H1 (cell line): ENCODE measurements around the gene KLHL29. TPM values are rescaled to one million over a fixed set of nuclear protein-coding genes. Genes with fewer than 3 reads are reported as not detected.
A peak's percentile ranks its signal among the peaks of the same experiment; 100 is the strongest.

Experiments
- CTCF ChIA-PET: fragments of 300-600 bp; sonication (Branson Sonifier 250); formaldehyde crosslinking; loops from one replicate; lab custom pipeline; 2021; ENCODE audit not compliant: partially characterized antibody; lab: Charles Lee
- POLR2A ChIA-PET: fragments of 300-600 bp; sonication (Branson Sonifier 250); formaldehyde crosslinking; loops from one replicate; lab custom pipeline; 2021; ENCODE audit warnings: inconsistent platforms; ENCODE audit not compliant: partially characterized antibody; lab: Charles Lee
- DNase-seq, 2 experiments: peaks; one replicate each; pipeline versions ENCODE4 v3.0.0 to v3.0.0-alpha.2; 2010 to 2022; ENCODE audit warnings: low spot score in 2 of 2, low read depth in 1 of 2, mixed read lengths in 1 of 2
- FAIRE-seq: peaks from 2 replicates; lab custom pipeline; 2011; peaks lifted over from hg19 to GRCh38; lab: Jason Lieb, UNC
- H2AFZ ChIP-seq: 2 replicates; pipeline ENCODE4 v1.8.1; 2012; ENCODE audit warnings: low read length, inconsistent platforms
- H2AK5ac ChIP-seq: 2 replicates; pipeline ENCODE4 v1.6.1; 2013; ENCODE audit warnings: low read depth, low read length
- H2BK120ac ChIP-seq: replicated peaks from 2 replicates; pipeline ENCODE3; 2013; ENCODE audit warnings: low read depth, low read length, inconsistent platforms
- H2BK12ac ChIP-seq: 2 replicates; pipeline ENCODE4 v1.6.1; 2013; ENCODE audit warnings: low read depth, low read length
- H2BK15ac ChIP-seq: 2 replicates; pipeline ENCODE4 v1.6.1; 2013; ENCODE audit warnings: low read length
- H2BK20ac ChIP-seq: 2 replicates; pipeline ENCODE4 v1.6.1; 2013; ENCODE audit warnings: low read length
- H2BK5ac ChIP-seq: 2 replicates; pipeline ENCODE4 v1.6.1; 2013; ENCODE audit warnings: low read depth, low read length
- H3K14ac ChIP-seq: 2 replicates; pipeline ENCODE4 v1.6.1; 2013; ENCODE audit warnings: inconsistent platforms; ENCODE audit not compliant: insufficient read length
- H3K18ac ChIP-seq: 2 replicates; pipeline ENCODE4 v1.6.1; 2013; ENCODE audit warnings: low read length; ENCODE audit errors: extremely low read depth
- H3K23ac ChIP-seq: 2 replicates; pipeline ENCODE4 v1.6.1; 2013; ENCODE audit warnings: inconsistent platforms; ENCODE audit not compliant: insufficient read length
- H3K23me2 ChIP-seq: 2 replicates; pipeline ENCODE4 v1.6.1; 2013; ENCODE audit warnings: low read depth, low read length
- H3K27ac ChIP-seq: 2 replicates; pipeline ENCODE4 v1.6.1; 2011; ENCODE audit warnings: low read depth, low read length, inconsistent platforms
- H3K27me3 ChIP-seq, 4 experiments: replicated peaks in 1 of 4; 1 replicate in 1 of 4; 2 replicates in 3 of 4; pipeline versions ENCODE4 v1.6.1 to v1.8.1; 2011 to 2013; ENCODE audit warnings: low read length in 3 of 4, mild to moderate bottlenecking in 3 of 4, inconsistent platforms in 2 of 4, mixed read lengths in 2 of 4, moderate library complexity in 1 of 4; ENCODE audit not compliant: control insufficient read depth in 3 of 4, insufficient read depth in 3 of 4; ENCODE audit errors: extremely low read depth in 1 of 4
- H3K36me3 ChIP-seq, 4 experiments: 2 replicates each; pipeline versions ENCODE4 v1.6.1 to v1.8.1; 2011 to 2013; ENCODE audit warnings: mild to moderate bottlenecking in 4 of 4, low read length in 3 of 4, moderate library complexity in 2 of 4, control low read depth in 1 of 4, inconsistent platforms in 1 of 4; ENCODE audit not compliant: insufficient read depth in 4 of 4, control insufficient read depth in 2 of 4
- H3K4ac ChIP-seq: replicated peaks from 2 replicates; pipeline ENCODE3; 2013; ENCODE audit warnings: low read length, low read depth, mixed read lengths, inconsistent platforms; ENCODE audit not compliant: insufficient read length
- H3K4me1 ChIP-seq, 4 experiments: replicated peaks in 1 of 4; 1 replicate in 1 of 4; 2 replicates in 3 of 4; pipeline versions ENCODE4 v1.6.1 to v1.8.1; 2011 to 2013; ENCODE audit warnings: low read length in 3 of 4, inconsistent platforms in 2 of 4, mixed read lengths in 1 of 4; ENCODE audit not compliant: insufficient read depth in 4 of 4, control insufficient read depth in 3 of 4
- H3K4me2 ChIP-seq, 2 experiments: 2 replicates each; pipeline versions ENCODE4 v1.6.1 to v1.8.1; 2011 to 2013; ENCODE audit warnings: low read depth in 2 of 2, low read length in 2 of 2, control low read depth in 1 of 2, inconsistent platforms in 1 of 2, mild to moderate bottlenecking in 1 of 2; ENCODE audit not compliant: insufficient read depth in 1 of 2
- H3K4me3 ChIP-seq, 4 experiments: fragments of 200-600, 300-600 bp in 1 of 4; sonication (generic), shearing (Covaris generic), sonication (Bioruptor Twin) in 1 of 4; 2 replicates each; pipeline versions ENCODE4 v1.5.1 to v1.8.1; 2011 to 2016; ENCODE audit warnings: low read length in 4 of 4, low read depth in 3 of 4, control low read depth in 2 of 4, inconsistent platforms in 2 of 4, mild to moderate bottlenecking in 2 of 4, mixed read lengths in 1 of 4, moderate library complexity in 1 of 4; ENCODE audit not compliant: insufficient read depth in 2 of 4; ENCODE audit errors: extremely low read depth in 1 of 4
- H3K56ac ChIP-seq: replicated peaks from 2 replicates; pipeline ENCODE3; 2013; ENCODE audit warnings: low read depth, mild to moderate bottlenecking, mixed read lengths, low read length, inconsistent platforms; ENCODE audit not compliant: insufficient read length
- H3K79me1 ChIP-seq: 2 replicates; pipeline ENCODE4 v1.6.1; 2013; ENCODE audit warnings: low read depth, low read length, control low read depth
- H3K79me2 ChIP-seq, 2 experiments: 2 replicates each; pipeline versions ENCODE4 v1.6.1 to v1.8.1; 2012 to 2013; ENCODE audit warnings: low read length in 2 of 2, mild to moderate bottlenecking in 2 of 2, inconsistent platforms in 1 of 2; ENCODE audit not compliant: insufficient read depth in 2 of 2, control insufficient read depth in 1 of 2
- H3K9ac ChIP-seq, 4 experiments: replicated peaks in 1 of 4; 1 replicate in 1 of 4; 2 replicates in 3 of 4; pipeline versions ENCODE4 v1.6.1 to v1.8.1; 2011 to 2013; ENCODE audit warnings: low read depth in 3 of 4, low read length in 3 of 4, control low read depth in 2 of 4, mild to moderate bottlenecking in 2 of 4, moderate library complexity in 2 of 4, inconsistent platforms in 1 of 4; ENCODE audit errors: extremely low read depth in 1 of 4
- H3K9me3 ChIP-seq, 2 experiments: 2 replicates each; pipeline versions ENCODE4 v1.6.1 to v1.8.1; 2012 to 2013; ENCODE audit warnings: mild to moderate bottlenecking in 2 of 2, moderate library complexity in 2 of 2, control low read depth in 1 of 2, inconsistent platforms in 1 of 2, low read depth in 1 of 2, low read length in 1 of 2, mixed read lengths in 1 of 2; ENCODE audit not compliant: insufficient read depth in 2 of 2
- H4K20me1 ChIP-seq, 2 experiments: replicated peaks in 1 of 2; 2 replicates each; pipeline versions ENCODE3 to v1.8.1; 2011 to 2013; ENCODE audit warnings: inconsistent platforms in 2 of 2, low read length in 2 of 2, mild to moderate bottlenecking in 1 of 2; ENCODE audit not compliant: insufficient read depth in 2 of 2, control insufficient read depth in 1 of 2
- H4K5ac ChIP-seq: 2 replicates; pipeline ENCODE4 v1.6.1; 2013; ENCODE audit warnings: low read length, low read depth, mixed read lengths, inconsistent platforms; ENCODE audit not compliant: insufficient read length
- H4K8ac ChIP-seq: 2 replicates; pipeline ENCODE4 v1.8.0; 2013; ENCODE audit warnings: mild to moderate bottlenecking, moderate library complexity, low read length, inconsistent platforms; ENCODE audit not compliant: insufficient read depth; ENCODE audit errors: extremely low read depth
- H4K91ac ChIP-seq: replicated peaks from 2 replicates; pipeline ENCODE3; 2013; ENCODE audit warnings: low read length, mixed read lengths, inconsistent platforms; ENCODE audit not compliant: insufficient read length
- CTBP2 ChIP-seq: IDR thresholded peaks from 2 replicates; pipeline ENCODE4 v1.7.0; 2011; ENCODE audit warnings: borderline replicate concordance, mild to moderate bottlenecking, moderate library complexity, mixed read lengths, low read length; ENCODE audit not compliant: insufficient read depth, insufficient read length
- E2F6 ChIP-seq: IDR thresholded peaks from 2 replicates; pipeline ENCODE4 v1.6.1; 2012; ENCODE audit warnings: inconsistent platforms
- MAX ChIP-seq: IDR thresholded peaks from 2 replicates; pipeline ENCODE4 v1.6.1; 2012; ENCODE audit warnings: inconsistent platforms
- SIRT6 ChIP-seq: IDR thresholded peaks from one replicate; pipeline ENCODE4 v1.7.1; 2012; ENCODE audit warnings: low read length, inconsistent platforms
- WGBS, 2 experiments: shearing (Covaris generic) in 1 of 2; methylation state at CpG; one replicate each; pipeline versions ENCODE4 v1.1.6 to v1.1.7; 2013 to 2015; ENCODE audit warnings: low lambda C conversion rate in 2 of 2, mixed read lengths in 2 of 2, inconsistent platforms in 1 of 2, low coverage in 1 of 2, missing lambda C conversion rate in 1 of 2; ENCODE audit not compliant: insufficient replicate concordance in 2 of 2, insufficient coverage in 1 of 2, insufficient read length in 1 of 2; ENCODE audit errors: extremely low coverage in 1 of 2, missing lambda C conversion rate in 1 of 2; 5-methylcytosine and 5-hydroxymethylcytosine counted together
- polyA plus RNA-seq, 7 experiments: library from polyadenylated mRNA; depleted of rRNA in 3 of 7; stranded (reverse) in 5 of 7; unstranded in 2 of 7; fragments of >200 nt in 5 of 7; fragments of 200-250 nt in 2 of 7; gene quantifications; 1 replicate in 5 of 7; 2 replicates in 1 of 7; 4 replicates in 1 of 7; pipeline versions ENCODE4 v1.2.1 to v1.2.3, GENCODE V29; 2011 to 2013; ENCODE audit warnings: missing spikeins in 2 of 7, mixed read lengths in 2 of 7
- total RNA-seq: library from RNA; stranded (reverse); fragmentation: NEBNext Ultra II Directional; extraction: Animal tissue kit (Norgen Biotek cat#: 25700); gene quantifications from 2 replicates; pipeline ENCODE4 v1.2.1, GENCODE V29; 2021

The KLHL29 gene
- total and polyA plus RNA-seq, 2 of the 8 experiments (the other 6 are each of a cell fraction or from before 2014, with no cell fraction given): 1.1 to 4.7 TPM

GRCh38 chr2:23578964-23579671, 194.1 kb downstream of the KLHL29 start:
- H4K8ac ChIP-seq: no peak overlapping the region
- ChIA-PET POLR2A (no interaction called here), CTCF (interaction anchor here (0.7 to 1.8 kb wide), 8 partner anchors 9 to 60 kb away, joined by 3 to 6 read pairs (median 4); no protein-coding TSS in a partner anchor)
- H4K5ac ChIP-seq: no peak overlapping the region
- H3K9ac ChIP-seq: no peak overlapping the region
- FAIRE-seq (no peak), DNase-seq (no peak)
- peaks cover 0 to 7% (median 5%) of the 10 kb centered on the region in 4 experiments; a peak in 4 of 7 replicates for H3K4me1 ChIP-seq
- no peak overlapping the region for H3K4me3 ChIP-seq
- no peak overlapping the region for H2BK120ac ChIP-seq
- no peak overlapping the region for H2BK5ac ChIP-seq
- no peak overlapping the region for H4K91ac ChIP-seq
- WGBS, 2 experiments: 89% methylated on average over 11 of the region's 11 CpGs; no CpG with 5 or more reads in 1 of the 2 experiments
- no peak overlapping the region for H3K14ac ChIP-seq
- H3K27me3 ChIP-seq: 0 out of 7 replicates have a peak, but pooled peaks cover 0 to 2% (median 0%) of the 10 kb centered on the region in 4 experiments
- no peaks in the 10 kb centered on the region for H3K79me2 ChIP-seq
- no peaks in the 10 kb centered on the region for H3K79me1 ChIP-seq
- no peaks in the 10 kb centered on the region for H3K9me3 ChIP-seq
- H2BK15ac ChIP-seq: no peak overlapping the region
- TF ChIP-seq SIRT6 (no peak), E2F6 (peak; percentile 92), MAX (peak; percentile 73), CTBP2 (no peak)
- H3K56ac ChIP-seq: no peak overlapping the region
- H3K23ac ChIP-seq: no peak overlapping the region
- no peak overlapping the region for H3K27ac ChIP-seq
- no peak overlapping the region for H3K18ac ChIP-seq
- no peaks in the 10 kb centered on the region for H3K36me3 ChIP-seq
- H2AFZ ChIP-seq: no peak overlapping the region
- no peaks in the 10 kb centered on the region for H3K23me2 ChIP-seq
- no peak overlapping the region for H3K4ac ChIP-seq
- H3K4me2 ChIP-seq: no peak overlapping the region
- no peak overlapping the region for H2AK5ac ChIP-seq
- no peak overlapping the region for H2BK20ac ChIP-seq
- H2BK12ac ChIP-seq: no peak overlapping the region
- H4K20me1 ChIP-seq: no peaks in the 10 kb centered on the region
